Endothelial cell (in vitro differentiated cells): ENCODE measurements around the gene PRR16. TPM values are rescaled to one million over a fixed set of nuclear protein-coding genes. Genes with fewer than 3 reads are reported as not detected.

Experiments used
- DNase-seq: peaks from one replicate; pipeline ENCODE4 v3.0.0; 2021; ENCODE audit warnings: low spot score
- H3K27ac Mint-ChIP-seq: one replicate; pipeline ENCODE4 v1.8.0; 2021; ENCODE audit warnings: mixed read lengths, inconsistent platforms; ENCODE audit not compliant: unreplicated experiment
- H3K27me3 Mint-ChIP-seq: one replicate; pipeline ENCODE4 v1.8.0; 2021; ENCODE audit warnings: mild to moderate bottlenecking, moderate library complexity, mixed read lengths, inconsistent platforms; ENCODE audit not compliant: unreplicated experiment
- H3K36me3 Mint-ChIP-seq: one replicate; pipeline ENCODE4 v1.8.0; 2021; ENCODE audit warnings: mild to moderate bottlenecking, low read depth, mixed read lengths, inconsistent platforms; ENCODE audit not compliant: unreplicated experiment
- H3K4me1 Mint-ChIP-seq: one replicate; pipeline ENCODE4 v1.8.0; 2021; ENCODE audit warnings: mild to moderate bottlenecking, mixed read lengths, inconsistent platforms; ENCODE audit not compliant: unreplicated experiment
- H3K4me3 Mint-ChIP-seq: one replicate; pipeline ENCODE4 v1.8.0; 2021; ENCODE audit warnings: mild to moderate bottlenecking, mixed read lengths, inconsistent platforms; ENCODE audit not compliant: unreplicated experiment
- H3K9me3 Mint-ChIP-seq: one replicate; pipeline ENCODE4 v1.8.0; 2021; ENCODE audit warnings: mixed read lengths, inconsistent platforms; ENCODE audit not compliant: unreplicated experiment
- total RNA-seq: library from RNA; stranded (reverse); fragmentation: NEBNext Ultra II Directional; extraction: Animal tissue kit (Norgen Biotek cat#: 25700); gene quantifications from one replicate; pipeline ENCODE4 v1.2.1, GENCODE V29; 2021; ENCODE audit not compliant: unreplicated experiment
- TF ChIP-seq, protein P1 (sequence below): fragments of 200-600 bp; sonication (generic); IDR thresholded peaks from one replicate; pipeline ENCODE4 v1.5.0; 2021; ENCODE audit warnings: antibody characterized with exemption; ENCODE audit not compliant: unreplicated experiment

The PRR16 gene
- total RNA-seq, 1 donor from 2014 or later = not detected

DNA sequence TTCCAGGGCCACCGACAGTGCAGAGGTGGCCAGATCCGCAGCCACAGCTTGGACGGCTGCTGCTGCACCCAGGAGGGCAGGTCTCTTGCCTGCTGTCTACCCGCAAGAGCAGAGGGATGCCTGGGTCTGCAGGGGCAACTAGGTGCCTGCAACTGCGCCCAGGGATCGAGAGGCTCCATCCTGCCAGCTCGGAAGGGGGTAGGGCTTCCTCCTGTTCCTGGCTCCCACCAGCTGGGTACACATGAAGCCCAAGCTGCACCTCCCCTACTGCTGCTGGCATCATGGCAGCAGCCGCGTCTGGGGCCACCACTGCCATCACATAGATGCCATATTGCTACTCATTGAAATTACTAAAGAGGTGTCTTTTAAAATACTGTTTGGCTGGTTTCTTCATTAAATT, 12.7 kb upstream of the PRR16 start:
- Mint-ChIP-seq H3K9me3 (no peaks in the 10 kb centered on the region), H3K27ac (no peak overlapping the region), H3K4me1 (peaks cover 2% of the 10 kb centered on the region), H3K27me3 (peaks cover 4% of the 10 kb centered on the region), H3K4me3 (no peak overlapping the region), H3K36me3 (no peaks in the 10 kb centered on the region)
- DNase-seq = no peak
- TF ChIP-seq, protein P1, sequence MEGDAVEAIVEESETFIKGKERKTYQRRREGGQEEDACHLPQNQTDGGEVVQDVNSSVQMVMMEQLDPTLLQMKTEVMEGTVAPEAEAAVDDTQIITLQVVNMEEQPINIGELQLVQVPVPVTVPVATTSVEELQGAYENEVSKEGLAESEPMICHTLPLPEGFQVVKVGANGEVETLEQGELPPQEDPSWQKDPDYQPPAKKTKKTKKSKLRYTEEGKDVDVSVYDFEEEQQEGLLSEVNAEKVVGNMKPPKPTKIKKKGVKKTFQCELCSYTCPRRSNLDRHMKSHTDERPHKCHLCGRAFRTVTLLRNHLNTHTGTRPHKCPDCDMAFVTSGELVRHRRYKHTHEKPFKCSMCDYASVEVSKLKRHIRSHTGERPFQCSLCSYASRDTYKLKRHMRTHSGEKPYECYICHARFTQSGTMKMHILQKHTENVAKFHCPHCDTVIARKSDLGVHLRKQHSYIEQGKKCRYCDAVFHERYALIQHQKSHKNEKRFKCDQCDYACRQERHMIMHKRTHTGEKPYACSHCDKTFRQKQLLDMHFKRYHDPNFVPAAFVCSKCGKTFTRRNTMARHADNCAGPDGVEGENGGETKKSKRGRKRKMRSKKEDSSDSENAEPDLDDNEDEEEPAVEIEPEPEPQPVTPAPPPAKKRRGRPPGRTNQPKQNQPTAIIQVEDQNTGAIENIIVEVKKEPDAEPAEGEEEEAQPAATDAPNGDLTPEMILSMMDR = no peak

DNA sequence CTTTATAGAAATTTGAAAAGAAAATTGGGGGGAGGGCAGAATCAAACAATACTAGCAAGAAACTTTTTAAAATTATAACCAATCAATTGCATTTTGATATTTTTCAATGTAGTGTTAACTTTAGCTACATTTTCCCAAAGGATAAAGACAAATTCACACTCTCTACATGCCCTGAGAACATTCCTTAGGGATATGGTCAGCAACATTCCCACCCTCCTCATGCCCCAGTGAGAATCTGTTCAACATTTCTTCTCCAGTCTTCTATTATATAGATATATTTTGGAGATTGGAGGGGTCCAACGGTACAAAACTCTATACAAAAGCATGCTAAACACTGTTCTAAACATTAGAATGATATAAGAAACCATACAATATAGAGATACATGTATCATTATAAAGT, 11.6 kb upstream of the PRR16 start:
- Mint-ChIP-seq H3K9me3 (no peaks in the 10 kb centered on the region), H3K27me3 (peaks cover 6% of the 10 kb centered on the region), H3K4me1 (no peaks in the 10 kb centered on the region), H3K36me3 (no peaks in the 10 kb centered on the region), H3K4me3 (no peak overlapping the region), H3K27ac (no peak overlapping the region)
- TF ChIP-seq, protein P1 = no peak
- DNase-seq = no peak

DNA sequence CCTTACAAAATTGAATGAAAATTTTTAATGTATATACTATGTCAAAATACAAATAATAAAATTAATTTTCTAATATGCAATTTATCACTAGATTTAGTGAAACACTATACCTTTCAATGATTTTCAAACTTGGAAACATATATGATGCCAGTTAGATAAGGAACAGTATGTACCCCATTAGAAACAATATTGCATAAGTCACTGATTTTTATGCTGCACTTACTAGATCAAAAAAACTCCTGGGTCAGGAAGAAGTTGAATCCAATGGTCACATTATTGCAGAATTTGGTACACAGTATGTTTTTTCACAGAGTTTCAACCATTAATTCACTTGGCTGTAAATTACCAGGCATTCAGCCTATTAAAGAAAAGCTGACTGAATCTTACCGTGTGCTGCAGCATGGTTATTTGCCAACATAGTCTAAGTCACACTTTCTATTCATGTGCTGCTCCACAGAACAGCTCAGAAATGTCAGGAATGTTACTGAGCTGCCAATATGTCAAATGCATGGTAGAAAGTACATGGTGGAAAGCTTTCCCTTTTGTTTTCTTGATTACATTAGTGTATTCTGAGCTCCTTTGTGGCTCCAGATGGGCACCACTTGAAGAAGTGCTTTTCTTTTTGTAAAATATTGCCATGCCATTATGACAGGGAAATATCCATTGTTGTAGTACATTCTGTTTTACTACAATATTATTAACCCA, 9.9 kb upstream of the PRR16 start:
- TF ChIP-seq, protein P1 = no peak
- no peak for DNase-seq
- Mint-ChIP-seq H3K4me1 (no peaks in the 10 kb centered on the region), H3K36me3 (no peaks in the 10 kb centered on the region), H3K27me3 (peaks cover 6% of the 10 kb centered on the region), H3K9me3 (no peaks in the 10 kb centered on the region), H3K4me3 (no peak overlapping the region), H3K27ac (no peak overlapping the region)

GRCh38 chr5:120456006-120456405, 8.1 kb upstream of the PRR16 start:
- Mint-ChIP-seq H3K4me1 (no peaks in the 10 kb centered on the region), H3K4me3 (no peak overlapping the region), H3K27ac (no peak overlapping the region), H3K27me3 (peaks cover 2% of the 10 kb centered on the region), H3K36me3 (no peaks in the 10 kb centered on the region), H3K9me3 (no peaks in the 10 kb centered on the region)
- TF ChIP-seq, protein P1 = no peak
- no peak for DNase-seq

DNA sequence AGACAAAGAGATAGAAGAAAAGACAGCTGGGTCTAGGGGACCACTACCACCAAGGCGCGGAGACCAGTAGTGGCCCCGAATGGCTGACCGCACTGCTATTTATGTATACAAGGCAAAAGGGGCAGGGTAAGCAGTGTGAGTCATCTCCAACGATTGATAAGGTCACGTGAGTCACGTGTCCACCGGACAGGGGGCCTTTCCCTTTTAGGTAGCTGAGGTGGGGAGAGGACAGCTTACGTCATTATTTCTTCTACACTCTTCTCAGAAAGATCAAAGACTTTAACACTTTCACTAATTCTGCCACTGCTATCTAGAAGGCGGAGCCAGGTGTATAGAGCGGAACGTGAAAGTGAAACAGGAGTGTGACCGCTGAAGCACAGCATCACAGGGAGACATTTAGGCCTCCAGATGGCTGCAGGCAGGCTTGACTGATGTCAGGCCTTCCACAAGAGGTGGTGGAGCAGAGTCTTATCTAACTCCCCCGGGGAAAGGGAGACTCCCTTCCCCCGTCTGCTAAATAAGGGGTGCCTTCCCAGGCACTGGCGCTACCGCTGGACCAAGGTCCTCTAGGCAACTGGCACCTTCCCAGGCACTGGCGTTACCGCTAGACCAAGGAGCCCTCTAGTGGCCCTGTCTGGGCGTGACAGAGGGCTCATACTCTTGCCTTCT, 6.1 kb upstream of the PRR16 start:
- H3K36me3 Mint-ChIP-seq = no peaks in the 10 kb centered on the region
- peak; percentile 60 for DNase-seq
- H3K4me1 Mint-ChIP-seq = no peaks in the 10 kb centered on the region
- peaks cover 5% of the 10 kb centered on the region for H3K27me3 Mint-ChIP-seq
- H3K9me3 Mint-ChIP-seq = no peaks in the 10 kb centered on the region
- H3K27ac Mint-ChIP-seq = no peak overlapping the region
- TF ChIP-seq, protein P1 = peak; percentile 70
- no peak overlapping the region for H3K4me3 Mint-ChIP-seq
